Measurements from ENCODE around the gene SMIM5. TPM values are rescaled to one million over a fixed set of nuclear protein-coding genes. Genes with fewer than 3 reads are reported as not detected.
"Not testable (repeated sequence)": the region's sequence is repeated elsewhere in the genome, so short reads cannot be mapped to it uniquely, and the experiment has no call there.

The SMIM5 gene, protein sequence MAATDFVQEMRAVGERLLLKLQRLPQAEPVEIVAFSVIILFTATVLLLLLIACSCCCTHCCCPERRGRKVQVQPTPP
- polyA plus RNA-seq (ENCODE audit: insufficient read length in 10 of 10), result 10 to 100 TPM in 2 of 10 donors, 1 to 10 TPM in 8; 5.9 to 10.4 (median 8.8) TPM
- long read RNA-seq, donor 1, full-length matches to known transcripts, result 8 of 19 reads
- long read RNA-seq, donor 1, partial matches to known transcripts, result 11 of 19 reads
- long read RNA-seq, donor 1, other reads (novel, unspliced or antisense), result 0 of 19 reads
- long read RNA-seq, donor 2, full-length matches to known transcripts, result 10 of 10 reads
- long read RNA-seq, donor 2, partial matches to known transcripts, result 0 of 10 reads
- long read RNA-seq, donor 2, other reads (novel, unspliced or antisense), result 0 of 10 reads
- long read RNA-seq, donor 3, result 0 reads
- long read RNA-seq, donor 4, full-length matches to known transcripts, result 9 of 9 reads
- long read RNA-seq, donor 4, partial matches to known transcripts, result 0 of 9 reads
- long read RNA-seq, donor 4, other reads (novel, unspliced or antisense), result 0 of 9 reads
- long read RNA-seq, donor 5, full-length matches to known transcripts, result 16 of 16 reads
- long read RNA-seq, donor 5, partial matches to known transcripts, result 0 of 16 reads
- long read RNA-seq, donor 5, other reads (novel, unspliced or antisense), result 0 of 16 reads
- long read RNA-seq, donor 6, full-length matches to known transcripts, result 18 of 18 reads
- long read RNA-seq, donor 6, partial matches to known transcripts, result 0 of 18 reads
- long read RNA-seq, donor 6, other reads (novel, unspliced or antisense), result 0 of 18 reads
- long read RNA-seq, donor 7, transcript SMIM5-201 (3 exons, 1,546 nt), result major isoform, 8 of 8 reads
- long read RNA-seq, donor 7, partial matches to known transcripts, result 0 of 8 reads
- long read RNA-seq, donor 7, other reads (novel, unspliced or antisense), result 0 of 8 reads
- long read RNA-seq, donor 8, partial matches to known transcripts, result 15 of 19 reads
- long read RNA-seq, donor 8, other reads (novel, unspliced or antisense), result 0 of 19 reads
- long read RNA-seq, donor 9, partial matches to known transcripts, result 0 of 1 reads
- long read RNA-seq, donor 9, other reads (novel, unspliced or antisense), result 0 of 1 reads

DNA sequence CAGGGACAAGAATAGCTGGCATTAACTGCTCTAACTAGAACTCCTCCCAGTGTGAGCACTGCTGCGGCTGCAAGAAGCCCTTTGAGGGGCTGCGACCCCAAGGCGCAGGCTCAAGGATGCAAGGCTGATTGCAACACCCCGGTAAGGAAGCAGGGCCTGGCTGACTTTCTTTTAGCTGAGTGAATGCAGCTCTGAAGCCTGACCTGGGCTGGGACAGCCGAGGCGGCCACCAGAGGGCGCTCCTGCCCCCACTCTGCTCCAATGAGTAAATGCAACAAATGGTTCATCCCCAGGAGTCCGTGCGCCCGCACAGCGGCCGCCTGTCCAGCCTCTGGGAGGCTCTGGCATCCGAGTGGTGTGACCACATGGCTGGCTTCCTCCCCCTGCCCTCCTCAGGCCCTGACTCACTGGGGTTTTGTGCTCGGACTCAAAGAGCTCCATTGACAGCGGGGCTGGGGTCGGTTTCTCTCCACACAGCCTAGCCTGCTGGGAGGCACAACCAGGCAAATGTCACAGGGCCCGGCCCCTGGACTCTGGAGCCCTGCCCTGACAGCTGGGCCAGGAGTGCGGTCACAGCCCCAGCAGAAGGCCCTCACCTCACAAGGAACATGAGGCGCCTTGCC, at the start of gene SMIM5:
TSS of gene SMIM5 (plus strand) at position 572 of the 623 bp plus-strand sequence. CDS start 6,768 bp downstream, outside the sequence.
- DNase-seq, result peak; percentile 73 to 93 (median 88)

DNA sequence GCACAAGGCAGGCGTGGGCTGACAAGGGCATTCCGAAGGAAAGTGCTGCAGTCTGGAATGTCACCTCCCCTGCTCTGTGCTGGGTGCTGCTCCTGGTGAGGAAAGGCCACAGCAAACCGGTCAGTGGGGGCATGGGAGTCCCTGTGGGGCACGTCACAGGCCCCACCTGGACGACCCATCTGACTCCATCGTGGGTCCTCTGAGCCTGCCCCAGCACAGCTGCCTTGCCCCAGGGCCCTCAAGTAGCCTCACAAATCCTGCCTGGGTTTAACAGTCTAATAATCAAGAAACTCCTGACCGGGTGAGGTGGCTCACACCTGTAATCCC, 48.4 kb upstream of the SMIM5 start:
- no peak for DNase-seq

DNA sequence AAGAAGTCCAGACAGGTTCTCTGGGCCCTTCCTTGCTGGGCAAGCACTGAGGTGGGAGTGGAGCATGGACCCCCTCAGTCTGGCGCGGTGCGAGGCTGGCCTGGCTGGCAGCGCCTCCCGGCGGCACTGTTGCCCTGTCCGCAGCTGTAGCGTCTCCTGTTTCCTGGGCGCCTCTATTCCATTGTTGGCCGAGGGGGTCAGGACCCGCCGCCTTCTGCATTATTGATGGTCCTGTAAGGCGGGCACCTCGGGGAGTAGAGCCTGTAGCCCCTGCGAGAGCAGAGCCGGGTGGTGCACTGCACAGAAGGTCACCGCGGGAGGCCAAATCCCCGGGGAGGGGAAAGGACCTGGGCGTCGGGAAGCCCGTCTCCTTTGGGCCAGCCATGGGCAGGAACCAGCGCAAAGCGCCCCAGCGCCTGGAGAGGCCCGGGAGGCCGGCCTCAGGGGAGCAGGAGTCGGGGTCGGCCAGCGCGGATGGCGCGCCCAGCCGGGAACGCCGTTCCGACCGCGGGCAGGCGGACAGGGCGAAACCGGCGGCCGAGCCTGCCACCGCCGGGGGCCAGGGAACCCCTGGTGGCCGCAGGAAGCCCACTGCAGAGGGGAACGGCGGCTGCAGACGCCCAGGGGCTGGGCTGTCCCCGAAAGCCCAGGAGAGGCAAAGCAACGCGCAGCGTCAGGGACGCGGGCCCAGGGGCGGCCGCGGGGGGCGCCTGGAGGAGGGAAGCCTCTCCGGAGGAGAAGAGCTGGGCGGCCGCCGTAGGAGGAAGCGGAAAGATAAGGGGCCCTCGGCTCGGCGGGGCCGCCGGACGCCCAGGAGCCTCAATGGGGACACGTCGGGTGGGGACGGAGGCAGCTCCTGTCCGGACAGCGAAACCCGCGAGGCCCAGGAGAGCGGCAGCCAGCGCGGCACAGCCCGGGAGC, 45.3 kb upstream of the SMIM5 start, which contains the start of gene MYO15B:
TSS of gene MYO15B (plus strand) at position 126 of the 921 bp plus-strand sequence. CDS start at position 384, 258 bp downstream.
- DNase-seq, result peak; percentile 17 to 89 (median 64)

DNA sequence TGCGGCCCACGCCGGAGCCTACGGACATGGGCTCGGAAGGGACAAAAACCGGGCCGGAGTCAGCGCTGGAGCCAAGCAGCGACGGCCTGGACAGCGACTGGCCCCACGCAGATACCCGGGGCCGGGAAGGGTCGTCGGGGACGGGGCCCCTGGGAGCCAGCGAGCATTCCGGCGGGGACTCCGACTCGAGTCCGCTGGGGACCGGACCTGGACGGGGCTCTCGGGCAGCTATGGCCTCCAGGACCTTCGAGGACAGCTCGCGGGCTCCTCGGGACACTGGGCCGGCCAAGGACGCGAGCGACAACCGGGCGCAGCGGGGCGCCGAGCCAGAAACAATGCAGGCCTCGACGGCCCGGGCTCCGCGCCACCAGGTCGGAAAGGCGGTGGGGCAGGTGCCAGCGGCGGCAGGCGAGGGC, 44.6 kb upstream of the SMIM5 start:
- DNase-seq, result peak; percentile 14 to 87 (median 53)

DNA sequence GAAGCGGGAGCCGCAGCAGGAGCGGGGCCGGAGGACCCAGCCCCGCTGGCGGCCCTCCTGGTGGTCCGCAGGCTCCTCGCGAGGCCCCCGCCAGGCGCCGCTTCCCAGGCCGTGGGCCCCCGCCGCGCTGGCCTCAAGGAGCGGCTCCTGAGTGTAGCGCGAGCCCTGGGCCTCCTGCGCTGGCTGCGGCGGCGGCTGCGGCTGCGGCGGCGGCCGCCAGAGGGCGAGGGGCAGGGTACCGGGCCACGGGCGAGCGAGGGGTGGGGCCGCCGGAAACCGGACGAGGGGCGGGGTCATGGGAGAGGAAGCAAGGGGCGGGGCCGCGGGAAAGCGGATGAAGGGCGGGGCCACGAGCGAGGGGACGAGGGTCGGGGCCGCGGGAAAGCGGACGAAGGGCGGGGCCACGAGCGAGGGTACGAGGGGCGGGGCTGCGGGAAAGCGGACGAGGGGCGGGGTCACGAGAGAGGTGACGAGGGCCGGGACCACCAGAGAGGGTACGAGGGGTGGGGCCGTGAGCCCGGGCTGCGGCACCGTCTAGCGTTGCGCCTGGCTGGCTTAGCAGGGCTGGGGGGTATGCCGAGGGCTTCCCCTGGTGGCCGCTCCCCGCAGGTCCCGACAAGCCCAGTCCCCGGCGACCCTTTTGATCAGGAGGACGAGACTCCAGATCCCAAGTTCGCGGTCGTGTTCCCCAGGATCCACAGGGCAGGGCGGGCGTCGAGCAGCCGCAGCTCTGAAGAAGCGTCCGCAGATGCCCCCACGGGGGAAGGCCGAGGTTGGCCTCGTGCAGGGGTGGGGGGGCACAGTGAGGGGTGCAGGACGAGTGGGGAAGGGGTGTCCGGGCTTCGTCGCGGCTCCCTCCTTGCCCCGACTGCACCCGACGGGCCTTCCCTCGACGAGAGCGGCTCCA, 44.0 kb upstream of the SMIM5 start:
- peak; percentile 88 to 95 (median 94) for DNase-seq

DNA sequence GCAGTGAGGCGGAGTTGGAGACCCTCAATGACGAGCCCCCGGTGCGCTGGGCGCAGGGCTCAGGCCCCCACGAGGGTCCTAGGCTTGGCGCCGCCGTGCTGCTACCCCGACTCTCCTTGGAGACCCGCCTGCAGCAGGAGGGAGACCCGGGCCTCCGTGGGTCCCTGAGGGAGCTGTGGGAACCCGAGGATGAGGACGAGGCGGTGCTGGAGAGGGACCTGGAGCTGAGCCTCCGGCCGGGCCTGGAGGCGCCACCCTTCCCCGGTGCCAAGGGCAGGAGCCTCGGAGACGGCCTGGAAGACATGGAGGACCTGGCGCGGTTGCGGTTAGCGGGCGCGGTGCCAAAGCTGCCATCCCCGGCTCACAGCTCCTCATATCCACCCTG, 43.3 kb upstream of the SMIM5 start:
- peak in 1 of 3 donors; percentile 43 for DNase-seq

DNA sequence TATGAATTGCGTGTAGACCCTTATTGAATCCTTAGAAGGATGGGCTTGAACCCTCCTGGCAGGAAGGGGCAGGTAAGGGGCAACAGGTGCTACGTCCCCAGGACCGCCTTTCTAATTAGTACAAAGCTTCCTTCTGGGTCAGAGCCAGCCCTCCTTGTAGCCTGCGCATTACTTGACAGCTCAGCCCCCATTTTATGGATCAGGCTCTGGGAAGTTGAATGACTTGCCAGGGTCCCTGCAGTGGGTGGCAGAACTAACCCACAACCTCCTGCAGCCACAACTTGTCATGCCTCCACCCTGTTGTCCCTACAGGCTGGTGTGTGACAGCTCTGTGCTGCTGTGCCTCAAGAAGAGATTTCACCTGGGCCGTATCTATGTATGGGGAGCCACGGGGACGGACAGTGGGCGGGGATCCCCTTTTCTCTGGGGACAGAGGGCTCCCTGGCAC, 42.9 kb upstream of the SMIM5 start:
- no peak for DNase-seq

DNA sequence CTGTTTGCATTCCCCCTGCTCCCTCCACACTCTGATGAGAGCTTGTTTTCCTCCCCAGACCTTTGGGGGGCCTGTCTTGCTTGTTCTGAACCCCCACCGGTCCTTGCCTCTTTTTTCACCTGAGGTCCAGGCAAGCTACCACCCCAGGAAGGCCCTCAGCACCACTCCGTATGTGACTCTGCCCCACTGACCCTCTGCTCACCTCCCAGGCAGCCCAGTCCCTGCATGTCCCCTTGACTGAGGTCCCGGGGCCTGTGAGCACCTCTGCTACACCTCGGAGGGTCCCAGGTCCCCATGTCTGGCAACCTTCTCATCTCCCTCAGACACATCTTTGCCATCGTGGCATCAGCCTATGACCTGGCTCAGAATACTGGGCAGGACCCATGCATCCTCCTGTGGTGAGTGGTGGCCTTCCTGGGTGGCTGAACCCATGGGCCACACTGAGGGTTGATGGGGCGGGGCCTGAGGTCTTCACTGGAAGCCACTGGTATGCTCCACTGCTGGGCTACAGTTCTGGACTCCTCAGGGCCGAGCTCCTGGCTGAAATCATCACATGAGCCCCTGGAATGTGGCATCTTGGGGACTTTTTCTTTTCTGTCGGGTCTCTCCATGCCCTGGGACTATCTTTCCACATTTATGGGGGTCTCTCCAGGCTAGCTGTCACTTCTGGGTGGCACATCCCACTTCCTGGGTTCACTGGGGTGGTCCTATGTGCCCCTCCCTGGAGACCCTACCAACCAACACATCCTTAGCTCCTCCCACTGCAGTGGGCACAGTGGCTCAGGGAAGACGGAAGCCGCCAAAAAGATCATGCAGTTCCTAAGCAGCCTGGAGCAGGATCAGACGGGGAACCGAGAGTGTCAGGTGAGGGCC, 42.1 kb upstream of the SMIM5 start:
- no peak for DNase-seq

DNA sequence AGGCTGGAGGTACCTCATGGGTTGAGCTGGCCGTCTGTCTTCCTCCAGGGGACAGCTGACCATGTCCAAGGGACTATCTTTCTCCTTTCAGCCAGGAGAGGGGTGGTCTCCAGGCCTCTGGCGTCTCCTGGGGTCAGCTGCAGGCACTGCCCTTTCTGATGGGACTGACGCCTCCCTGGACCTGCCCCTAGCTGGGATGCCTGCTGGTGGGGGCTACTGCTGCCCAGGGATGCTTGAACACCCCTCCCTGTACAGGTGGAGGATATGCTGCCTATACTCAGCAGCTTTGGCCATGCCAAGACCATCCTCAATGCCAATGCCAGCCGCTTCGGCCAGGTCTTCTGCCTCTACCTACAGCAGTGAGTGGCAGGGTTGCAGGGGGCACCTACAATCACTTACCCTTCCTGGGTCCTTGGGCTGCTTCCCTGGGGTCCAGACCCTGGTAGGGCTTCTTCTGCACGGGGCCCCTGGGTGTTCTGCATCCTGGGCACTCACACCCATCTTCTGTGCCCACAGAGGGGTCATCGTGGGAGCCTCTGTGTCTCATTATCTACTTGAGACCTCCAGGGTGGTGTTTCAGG, 41.4 kb upstream of the SMIM5 start:
- no peak for DNase-seq

DNA sequence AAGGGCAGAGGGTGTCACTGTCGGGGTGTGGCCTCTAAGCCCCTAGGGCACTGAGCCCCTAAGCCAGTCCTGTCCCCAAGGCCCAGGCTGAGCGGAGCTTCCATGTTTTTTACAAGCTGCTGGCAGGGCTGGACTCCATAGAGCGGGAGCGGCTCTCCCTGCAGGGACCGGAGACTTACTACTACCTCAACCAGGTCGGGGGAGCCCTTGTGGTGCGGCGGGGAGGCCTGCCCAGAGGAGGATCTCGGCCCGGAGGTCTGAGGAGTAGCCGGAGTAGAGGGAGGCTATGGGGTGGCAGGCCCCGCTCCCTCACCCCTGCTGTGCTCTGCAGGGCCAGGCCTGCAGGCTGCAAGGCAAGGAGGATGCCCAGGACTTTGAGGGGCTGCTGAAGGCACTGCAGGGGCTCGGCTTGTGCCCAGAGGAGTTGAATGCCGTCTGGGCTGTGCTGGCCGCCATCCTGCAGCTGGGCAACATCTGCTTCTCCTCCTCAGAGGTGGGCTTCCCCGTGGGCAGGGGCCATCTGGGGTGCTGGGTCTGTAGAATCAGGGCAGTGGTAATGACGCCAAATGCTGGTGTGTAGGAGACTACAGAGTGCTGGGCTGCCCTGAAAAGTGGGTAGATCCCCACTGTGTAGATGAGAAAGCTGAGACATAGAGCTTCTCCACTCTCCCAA, 40.8 kb upstream of the SMIM5 start:
- no peak for DNase-seq

DNA sequence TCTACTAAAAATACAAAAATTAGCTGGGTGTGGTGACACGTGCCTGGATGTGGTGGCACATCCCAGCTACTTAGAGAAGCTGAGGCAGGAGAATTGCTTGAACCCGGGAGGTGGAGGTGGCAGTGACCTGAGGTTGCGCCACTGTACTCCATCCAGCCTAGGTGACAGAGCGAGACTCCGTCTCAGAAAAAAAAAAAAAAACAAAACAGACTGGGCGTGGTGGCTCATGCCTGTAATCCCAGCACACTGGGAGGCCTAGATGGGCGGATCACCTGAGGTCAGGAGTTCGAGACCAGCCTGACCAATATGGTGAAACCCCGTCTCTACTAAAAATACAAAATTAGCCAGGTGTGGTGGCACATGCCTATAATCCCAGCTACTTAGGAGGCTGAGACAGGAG, 39.8 kb upstream of the SMIM5 start:
- DNase-seq, result not testable (repeated sequence)

DNA sequence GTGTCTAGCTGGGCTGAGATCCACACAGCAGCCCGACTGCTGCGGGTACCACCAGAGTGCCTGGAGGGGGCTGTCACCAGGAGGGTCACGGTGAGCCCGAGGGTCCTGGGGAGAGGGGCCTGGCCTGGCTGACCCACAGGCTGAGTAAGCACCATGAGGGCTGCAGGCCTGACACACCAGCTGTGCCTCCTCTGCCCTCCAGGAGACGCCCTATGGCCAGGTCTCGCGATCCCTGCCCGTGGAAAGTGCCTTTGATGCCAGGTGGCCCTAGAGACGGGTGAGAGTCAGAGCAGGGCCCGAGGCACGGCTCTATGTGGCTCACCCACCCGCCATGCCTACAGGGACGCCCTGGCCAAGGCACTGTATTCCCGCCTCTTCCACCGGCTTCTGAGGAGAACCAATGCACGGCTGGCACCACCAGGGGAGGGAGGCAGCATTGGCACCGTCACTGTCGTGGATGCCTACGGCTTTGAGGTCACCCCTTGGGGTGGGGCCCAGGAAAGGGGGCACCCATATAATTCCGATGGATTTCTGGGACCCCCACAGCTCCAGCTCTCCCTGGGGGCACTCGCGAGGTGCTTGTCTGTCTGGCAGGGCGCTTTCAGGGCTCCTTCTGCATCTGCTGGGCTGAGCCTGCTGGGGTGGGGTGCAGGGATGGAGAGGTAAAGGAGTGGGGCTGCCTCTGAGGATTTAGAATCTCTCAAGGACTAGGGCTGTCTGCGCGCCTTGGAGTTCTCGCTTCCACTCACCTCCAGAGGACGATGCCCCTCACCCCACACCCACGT, 38.5 kb upstream of the SMIM5 start:
- no peak for DNase-seq

DNA sequence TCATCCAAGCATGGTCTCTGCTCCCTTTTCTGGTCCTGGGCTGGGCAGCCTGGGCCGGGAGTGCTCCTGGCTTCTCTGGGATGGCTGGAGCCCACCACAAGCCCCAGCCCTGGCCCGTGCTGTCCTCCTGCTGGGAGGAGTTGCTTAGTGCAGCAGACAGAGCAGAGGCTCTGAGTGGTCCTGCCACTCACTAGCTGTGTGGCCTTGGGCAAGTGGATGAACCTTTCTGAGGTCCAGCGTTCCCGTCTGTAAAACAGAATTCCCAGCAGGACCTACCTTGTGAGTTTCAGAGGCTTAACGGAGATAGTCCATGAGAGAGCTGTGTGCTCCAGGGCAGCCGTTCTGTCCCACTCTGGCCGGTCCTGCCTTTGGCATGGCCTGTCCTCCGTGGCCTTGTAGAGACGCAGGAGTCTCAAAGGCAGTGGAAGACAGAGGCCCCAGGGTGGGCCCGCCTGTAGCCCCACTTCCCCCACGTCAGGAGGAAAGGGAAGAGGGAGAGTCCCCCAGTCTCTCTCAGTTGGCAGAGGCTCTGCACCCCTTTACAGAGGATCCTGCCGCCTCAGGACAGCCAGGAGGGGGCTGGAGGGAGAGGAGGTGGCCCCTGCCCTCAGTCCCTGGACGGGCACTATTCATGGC, 37.8 kb upstream of the SMIM5 start:
- no peak for DNase-seq

DNA sequence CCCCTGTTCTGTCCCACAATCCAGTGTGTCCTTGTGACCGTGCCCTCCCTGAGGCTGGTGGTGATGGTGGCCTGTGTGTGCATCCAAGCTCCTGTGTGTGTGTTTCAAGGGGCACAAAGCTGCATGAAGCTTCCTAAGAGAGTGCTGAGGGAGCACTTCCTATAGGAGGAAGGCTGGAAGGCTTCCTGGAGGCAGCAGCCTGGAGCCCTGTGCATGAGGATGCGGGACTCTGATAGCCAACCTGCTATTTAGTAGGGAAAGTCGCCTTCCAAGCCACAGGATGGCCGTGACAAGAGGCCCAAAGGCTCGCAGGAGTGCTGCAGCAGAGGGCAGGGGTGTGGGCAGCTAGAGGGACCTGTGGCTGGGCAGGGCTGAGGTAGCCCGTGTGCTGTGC, 37.3 kb upstream of the SMIM5 start:
- no peak for DNase-seq

DNA sequence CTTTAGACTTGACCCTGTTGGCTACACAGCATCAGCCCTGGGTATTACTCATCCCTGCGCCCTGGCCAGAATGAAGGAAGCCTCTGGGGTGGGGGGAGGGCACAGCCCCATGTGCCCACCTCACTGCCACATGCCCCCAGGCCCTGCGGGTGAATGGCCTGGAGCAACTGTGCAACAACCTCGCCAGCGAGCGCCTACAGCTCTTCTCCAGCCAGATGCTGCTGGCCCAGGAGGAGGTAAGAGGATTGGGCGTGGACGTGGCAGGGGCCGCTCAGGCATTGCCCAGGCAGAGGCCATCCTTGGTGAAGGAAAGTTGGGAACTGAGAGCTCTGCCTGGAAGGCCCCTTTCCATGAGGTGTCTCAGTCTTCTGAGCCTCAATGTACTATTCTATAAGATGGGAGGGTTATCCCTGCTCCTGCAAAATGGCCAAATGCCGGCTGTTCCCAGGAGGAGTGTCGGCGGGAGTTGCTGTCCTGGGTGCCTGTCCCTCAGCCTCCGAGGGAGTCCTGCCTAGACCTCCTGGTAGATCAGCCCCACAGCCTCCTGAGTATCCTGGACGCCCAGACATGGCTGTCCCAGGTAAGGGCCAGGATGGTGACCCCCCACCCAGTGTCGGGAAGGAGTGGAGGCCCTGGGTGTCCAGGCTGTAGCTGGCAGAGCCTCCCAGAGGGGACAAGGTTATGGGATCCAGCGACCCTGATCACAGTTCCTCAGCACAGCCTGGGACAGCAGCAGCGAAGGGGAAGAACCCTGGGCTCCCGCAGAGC, 36.7 kb upstream of the SMIM5 start:
- no peak for DNase-seq
